A172 (cell line): Measurements from ENCODE around the gene SLC44A4. TPM values are rescaled to one million over a fixed set of nuclear protein-coding genes. Genes with fewer than 3 reads are reported as not detected.
A peak's percentile ranks its signal among the peaks of the same experiment; 100 is the strongest.
"Not testable (repeated sequence)": the region's sequence is repeated elsewhere in the genome, so short reads cannot be mapped to it uniquely, and the experiment has no call there.

ENCODE experiments used
- DNase-seq: peaks from one replicate; pipeline ENCODE4 v3.0.0-alpha.2; 2015; ENCODE audit warnings: low spot score
- total RNA-seq: library from RNA; depleted of rRNA; stranded (reverse); fragments of >200 nt; shearing (Covaris generic); gene quantifications from 2 replicates; pipeline ENCODE4 v1.2.3, GENCODE V29; 2014

The SLC44A4 gene
- total RNA-seq, 1 experiment from 2014 or later, result not detected

DNA sequence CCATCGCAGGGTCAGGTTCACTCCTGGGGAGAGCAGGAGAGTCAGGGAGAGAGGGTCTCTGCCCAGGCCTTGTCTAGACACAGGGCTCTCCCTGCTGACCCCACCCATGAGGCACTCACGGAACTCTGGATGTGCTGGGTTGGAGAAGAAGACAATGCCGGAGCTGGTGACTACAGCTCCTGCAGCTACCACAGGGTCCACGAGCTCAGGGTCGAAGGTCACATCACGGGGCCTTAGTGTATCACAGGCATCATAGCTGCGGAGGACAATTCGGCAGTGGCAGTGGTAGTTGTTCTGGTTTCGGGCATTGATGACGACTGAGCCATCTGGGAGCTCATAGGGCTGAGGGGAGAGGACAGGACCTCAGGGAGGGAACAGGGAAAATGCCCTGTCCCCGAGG lies 18.9 kb downstream of the SLC44A4 start:
- DNase-seq, result no peak

DNA sequence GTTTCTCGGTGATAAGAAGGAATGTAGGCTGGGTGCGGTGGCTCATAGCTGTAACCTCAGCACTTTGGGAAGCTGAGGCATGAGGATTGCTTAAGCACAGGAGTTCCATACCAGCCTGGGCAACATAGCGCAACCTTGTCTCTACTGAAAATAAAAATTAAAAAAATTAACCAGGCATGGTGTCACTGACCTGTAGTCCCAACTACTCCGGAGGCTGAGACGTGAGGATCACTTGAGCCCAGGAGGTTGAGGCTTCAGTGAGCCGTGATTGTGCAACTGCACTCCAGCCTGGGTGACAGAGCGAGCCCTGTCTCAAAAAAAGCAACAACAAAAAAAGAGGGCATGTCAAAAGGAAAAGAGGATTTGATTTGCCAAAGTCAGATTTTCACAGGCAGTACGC lies 20.1 kb downstream of the SLC44A4 start:
- DNase-seq, result no peak

DNA sequence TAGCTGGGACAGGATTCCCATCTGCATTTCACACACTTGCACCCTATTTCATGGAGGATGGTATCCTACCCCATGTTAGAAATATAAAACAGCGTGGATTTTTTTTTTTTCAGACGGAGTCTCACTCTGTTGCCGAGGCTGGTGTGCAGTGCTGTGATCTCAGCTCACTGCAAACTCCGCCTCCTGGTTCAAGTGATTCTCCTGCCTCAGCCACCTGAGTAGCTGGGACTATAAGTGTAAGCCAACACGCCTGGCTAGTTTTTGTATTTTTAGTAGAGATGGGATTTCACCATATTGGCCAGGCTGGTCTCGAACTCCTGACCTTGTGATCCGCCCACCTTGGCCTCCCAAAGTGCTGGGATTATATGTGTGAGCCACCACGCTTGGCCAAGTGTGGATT lies 21.0 kb downstream of the SLC44A4 start:
- not testable (repeated sequence) for DNase-seq

DNA sequence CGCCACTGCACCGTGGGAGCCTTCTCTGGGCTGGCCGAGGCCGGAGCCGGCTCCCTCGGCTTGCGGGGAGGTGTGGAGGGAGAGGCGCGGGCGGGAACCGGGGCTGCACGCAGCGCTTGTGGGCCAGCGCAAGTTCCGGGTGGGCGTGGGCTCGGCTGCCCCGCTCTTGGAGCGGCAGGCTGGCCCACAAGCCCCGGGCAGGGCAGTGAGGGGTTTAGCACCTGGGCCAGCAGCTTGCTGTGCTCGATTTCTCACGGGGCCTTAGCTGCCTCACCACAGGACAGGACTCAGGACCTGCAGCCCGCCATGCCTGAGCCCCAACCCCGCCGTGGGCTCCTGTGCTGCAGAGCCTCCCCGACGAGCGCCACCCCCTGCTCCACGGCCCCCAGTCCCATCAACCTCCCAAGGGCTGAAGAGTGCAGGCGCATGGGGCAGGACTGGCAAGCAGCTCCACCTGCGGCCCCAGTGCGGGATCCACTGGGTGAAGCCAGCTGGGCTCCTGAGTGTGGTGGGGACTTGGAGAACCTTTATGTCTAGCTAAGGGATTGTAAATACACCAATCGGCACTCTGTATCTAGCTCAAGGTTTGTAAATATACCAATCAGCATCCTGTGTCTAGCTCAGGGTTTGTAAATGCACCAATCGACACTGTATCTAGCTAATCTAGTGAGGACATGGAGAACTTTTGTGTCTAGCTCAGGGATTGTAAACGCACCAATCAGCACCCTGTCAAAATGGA lies 26.6 kb downstream of the SLC44A4 start:
- DNase-seq, result not testable (repeated sequence)

DNA sequence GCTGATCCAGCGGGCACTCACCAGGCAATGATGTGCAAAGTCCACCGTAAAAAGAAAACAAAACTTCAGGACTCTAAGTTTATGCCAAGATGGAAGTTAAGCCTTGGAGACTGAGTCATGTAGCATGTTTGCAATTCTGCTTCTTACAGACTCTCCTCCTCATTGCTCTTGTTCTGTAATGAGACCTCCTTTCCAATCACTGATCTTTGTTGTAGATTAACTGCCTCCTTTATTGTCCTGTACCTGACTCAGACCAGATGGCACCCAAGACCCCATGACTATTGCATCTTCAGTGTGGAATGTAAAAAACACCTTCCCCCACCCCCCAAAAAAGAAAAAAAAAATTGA lies 27.3 kb downstream of the SLC44A4 start:
- DNase-seq, result no peak

DNA sequence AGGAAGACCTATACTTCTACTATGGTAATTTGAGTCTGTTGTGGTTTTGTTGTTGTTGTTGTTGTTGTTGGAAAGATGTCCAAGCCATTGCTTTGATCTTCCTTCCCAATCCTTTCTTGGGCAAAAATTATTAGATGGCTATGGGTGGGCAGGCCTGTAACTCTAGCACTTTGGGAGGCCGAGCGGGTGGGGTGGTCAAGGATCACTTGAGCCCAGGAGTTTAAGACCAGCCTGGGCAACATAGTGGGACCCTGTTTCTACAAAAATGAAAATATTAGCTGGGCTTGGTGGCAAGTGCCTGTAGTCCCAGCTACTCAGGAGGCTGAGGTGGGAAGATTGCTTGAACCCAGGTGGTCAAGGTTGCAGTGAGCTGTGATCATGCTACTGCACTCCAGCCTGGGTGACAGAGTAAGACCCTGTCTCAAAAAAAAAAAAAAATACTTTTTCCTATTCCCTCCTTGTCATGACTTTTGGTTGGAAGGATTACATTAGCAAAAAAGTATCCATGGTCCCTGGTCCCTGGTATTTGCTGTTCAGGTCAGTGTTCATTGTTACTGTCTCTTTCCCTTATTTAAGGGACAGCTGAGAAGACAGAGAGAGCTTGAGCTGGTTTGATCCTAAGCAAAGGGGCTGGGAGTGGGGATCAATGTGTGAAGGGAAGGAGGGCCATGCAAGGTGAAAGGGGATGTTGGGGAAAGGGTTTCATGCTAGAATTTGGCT lies 27.9 kb downstream of the SLC44A4 start:
- DNase-seq, result no peak

DNA sequence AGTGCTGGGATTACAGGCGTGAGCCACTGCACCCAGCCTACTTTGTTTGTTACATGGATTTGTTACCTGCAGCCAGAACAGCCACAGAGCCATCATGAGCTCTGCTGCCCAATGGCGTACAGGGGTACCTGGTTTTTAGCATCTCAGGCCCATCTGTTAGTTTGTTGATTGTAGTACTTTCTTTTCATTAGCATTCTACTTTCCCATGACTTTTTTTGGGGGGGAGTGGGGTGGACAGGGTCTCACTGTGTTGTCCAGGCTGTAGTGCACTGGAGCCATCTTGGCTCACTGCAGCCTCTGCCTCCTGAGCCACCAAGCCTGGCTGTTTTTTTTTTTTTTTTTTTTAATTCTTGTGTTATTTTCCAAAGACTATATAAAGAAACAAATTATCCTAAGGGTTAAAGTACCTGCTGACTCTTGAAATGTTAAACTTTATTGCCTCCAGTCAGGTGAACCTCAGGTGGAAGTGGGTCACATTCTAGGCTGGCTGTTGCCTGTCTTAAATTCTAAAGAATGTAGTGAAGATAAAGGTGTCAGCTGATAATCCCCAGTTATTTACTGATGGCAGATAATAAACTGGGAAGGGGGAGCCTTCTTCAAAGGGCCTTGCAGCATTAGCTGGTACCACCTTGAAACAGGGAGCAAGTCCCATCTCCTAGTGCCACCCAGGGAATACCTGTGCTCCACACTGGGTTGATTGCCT lies 31.4 kb downstream of the SLC44A4 start:
- DNase-seq, result no peak

DNA sequence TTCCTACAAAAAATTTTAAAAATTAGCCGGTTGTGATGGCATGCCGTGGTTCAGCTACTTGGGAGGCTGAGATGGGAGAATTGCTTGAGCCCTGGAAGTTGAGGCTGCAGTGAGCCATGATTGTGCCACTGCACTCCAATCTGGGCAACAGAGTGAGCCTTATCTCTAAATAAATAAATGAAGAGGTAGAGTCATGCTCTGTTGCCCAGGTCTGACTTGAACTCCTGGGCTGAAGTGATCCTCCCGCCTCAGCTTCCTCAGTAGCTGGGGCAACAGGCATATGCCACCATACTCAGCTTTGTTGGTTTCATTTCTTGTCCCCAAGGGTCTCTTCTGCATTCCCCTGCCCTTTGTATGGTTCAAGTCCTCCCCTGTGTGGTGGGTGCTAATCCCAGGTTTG lies 34.3 kb downstream of the SLC44A4 start:
- DNase-seq, result no peak

DNA sequence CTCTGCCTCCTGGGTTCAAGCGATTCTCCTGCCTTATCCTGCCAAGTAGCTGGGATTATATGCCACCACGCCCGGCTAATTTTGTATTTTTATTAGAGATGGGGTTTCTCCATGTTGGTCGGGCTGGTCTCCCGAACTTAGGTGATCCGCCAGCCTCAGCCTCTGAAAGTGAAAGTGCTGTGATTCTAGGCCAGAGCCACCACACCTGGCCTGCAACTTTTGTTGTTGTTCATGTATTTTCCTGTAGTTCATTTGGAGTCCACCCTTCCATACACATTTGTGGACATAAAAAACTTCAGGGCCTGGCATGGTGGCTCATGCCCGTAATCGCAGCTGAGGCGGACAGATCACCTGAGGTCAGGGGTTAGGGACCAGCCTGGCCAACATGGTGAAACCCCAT lies 36.7 kb downstream of the SLC44A4 start:
- no peak for DNase-seq

DNA sequence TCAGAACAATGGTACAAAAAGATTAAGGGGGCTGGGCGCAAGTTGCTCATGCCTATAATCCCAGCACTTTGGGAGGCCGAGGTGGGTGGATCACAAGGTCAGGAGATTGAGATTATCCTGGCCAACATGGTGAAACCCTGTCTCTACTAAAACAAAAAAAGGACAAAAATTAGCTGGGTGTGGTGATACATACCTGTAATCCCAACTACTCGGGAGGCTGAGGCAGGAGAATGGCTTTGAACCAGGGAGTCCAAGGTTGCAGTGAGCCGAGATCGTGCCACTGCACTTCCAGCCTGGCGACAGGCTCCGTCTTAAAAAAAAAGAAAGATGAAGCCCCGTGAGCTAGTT lies 39.0 kb downstream of the SLC44A4 start:
- DNase-seq, result not testable (repeated sequence)

DNA sequence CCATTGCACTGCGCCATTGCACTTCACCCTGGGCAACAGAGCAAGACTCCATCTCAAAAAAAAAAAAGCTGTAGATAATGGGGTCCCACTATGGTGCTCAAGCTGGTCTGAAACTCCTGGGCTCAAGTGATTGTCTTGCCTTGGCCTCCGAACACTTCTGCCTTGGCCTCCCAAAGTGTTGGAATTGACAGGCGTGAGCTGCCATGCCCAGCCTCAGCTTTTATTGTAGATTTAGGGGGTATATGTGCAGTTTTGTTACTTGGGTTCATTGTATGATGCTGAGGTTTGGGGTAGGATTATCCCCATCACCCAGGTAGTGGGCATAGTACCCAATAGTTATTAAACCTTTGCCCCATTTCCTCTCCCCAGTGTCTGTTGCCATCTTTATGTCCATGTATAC lies 39.8 kb downstream of the SLC44A4 start:
- DNase-seq, result no peak

DNA sequence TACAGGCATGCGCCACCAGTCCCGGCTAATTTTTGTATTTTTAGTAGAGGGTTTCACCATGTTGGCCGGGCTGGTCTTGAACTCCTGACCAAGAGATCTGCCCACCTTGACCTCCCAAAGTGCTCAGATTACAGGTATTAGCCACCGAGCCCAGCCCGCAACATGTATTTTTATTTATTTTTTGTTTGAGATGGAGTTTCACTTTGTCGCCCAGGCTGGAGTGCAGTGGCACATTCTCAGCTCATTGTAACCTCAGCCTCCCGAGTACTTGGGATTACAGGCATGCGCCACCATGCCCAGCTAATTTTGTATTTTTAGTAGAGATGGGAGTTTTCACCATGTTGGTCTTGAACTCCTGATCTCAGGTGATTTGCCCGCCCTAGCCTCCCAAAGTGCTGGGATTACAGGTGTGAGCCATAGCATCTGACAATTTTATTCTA lies 40.7 kb downstream of the SLC44A4 start:
- DNase-seq, result not testable (repeated sequence)

DNA sequence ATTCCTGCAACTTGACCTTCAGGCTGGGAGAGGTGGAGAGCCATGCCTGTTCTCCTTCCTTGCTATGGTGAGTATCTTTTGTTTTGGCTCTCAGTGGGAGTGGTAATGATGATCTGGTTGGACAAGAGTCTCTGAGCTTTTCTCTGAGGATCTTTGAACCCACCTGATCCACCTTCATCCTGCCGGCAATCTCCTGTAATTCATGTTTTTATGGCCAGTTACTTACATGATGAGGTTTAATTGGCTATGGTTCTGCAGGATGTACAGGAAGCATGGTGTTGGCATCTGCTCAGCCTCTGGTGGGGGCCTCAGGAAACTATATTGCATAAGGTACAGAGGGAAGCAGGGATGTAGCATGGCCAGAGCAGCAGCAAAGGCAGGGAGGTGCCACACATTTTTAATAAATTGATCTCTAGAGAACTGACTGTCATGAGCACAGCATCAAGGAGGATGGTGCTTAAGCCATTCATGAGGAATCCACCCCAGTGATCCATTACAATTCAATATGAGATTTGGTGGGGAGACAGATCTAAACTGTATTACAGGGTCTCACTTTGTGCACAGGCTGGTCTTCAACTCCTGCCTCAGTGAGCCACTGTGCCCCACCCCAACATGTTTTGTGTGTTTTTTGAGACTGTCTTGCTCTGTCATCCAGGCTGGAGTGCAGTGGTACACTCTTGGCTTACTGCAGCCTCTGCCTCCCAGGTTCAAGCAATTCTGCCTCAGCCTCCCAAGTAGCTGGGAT lies 41.3 kb downstream of the SLC44A4 start:
- DNase-seq, result no peak

DNA sequence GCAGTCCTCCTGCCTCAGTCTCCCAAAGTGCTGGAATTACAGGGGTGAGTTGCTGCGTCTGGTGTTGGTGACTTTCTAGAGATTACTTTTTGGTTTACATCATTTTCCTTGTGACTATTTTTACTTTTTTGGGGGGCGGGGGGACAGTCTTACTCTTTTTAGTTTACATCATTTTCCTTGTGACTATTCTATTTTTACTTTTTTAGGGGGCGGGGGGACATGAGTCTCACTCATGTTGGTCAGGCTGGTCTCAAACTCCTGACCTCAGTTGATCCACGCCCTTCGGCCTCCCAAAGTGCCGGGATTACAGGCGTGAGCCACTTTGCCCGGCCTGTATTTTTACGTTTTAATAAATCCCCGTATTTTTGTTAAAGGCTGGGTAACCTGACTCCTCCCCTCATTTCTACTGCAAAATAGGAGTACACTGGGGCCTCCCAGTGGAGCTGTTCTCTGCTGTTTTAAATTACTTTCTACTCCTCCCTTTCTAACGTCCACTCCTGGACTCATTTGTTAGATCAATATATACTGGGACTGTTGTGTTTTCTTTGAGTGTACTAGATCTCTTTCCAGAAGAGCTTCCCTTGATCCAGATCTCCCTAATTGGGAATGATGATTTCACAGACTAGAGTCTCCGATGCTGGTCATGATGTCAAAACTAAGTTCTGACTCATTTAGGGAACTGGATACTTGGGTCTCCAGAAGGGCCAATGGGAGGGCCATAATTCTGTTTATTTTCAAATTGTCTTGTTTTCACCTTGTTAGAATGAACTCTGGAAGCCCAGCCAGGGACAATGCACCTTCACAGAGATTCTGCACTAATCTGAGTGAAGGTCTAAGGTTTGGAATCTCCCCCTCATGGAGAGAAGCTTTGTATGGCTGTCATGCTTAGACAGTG lies 42.1 kb downstream of the SLC44A4 start:
- DNase-seq, result no peak

DNA sequence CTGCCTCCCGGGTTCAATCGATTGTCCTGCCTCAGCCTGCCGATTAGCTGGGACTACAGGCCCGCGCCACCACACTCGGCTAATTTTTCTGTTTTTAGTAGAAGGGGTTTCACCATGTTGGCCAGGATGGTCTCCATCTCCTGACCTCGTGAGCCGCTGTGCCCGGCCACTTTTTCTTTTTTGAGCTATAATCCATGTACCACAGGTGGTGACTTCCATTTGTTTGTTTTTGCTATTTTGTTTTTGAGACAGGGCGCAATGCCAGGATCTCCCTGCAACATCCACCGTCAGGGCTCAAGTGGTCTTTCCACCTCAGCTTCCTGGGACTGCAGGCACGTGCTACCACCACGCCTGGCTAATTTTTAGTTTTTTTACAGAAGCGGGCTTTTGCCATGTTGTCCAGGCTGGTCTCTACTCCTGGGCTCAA lies 42.7 kb downstream of the SLC44A4 start:
- no peak for DNase-seq

DNA sequence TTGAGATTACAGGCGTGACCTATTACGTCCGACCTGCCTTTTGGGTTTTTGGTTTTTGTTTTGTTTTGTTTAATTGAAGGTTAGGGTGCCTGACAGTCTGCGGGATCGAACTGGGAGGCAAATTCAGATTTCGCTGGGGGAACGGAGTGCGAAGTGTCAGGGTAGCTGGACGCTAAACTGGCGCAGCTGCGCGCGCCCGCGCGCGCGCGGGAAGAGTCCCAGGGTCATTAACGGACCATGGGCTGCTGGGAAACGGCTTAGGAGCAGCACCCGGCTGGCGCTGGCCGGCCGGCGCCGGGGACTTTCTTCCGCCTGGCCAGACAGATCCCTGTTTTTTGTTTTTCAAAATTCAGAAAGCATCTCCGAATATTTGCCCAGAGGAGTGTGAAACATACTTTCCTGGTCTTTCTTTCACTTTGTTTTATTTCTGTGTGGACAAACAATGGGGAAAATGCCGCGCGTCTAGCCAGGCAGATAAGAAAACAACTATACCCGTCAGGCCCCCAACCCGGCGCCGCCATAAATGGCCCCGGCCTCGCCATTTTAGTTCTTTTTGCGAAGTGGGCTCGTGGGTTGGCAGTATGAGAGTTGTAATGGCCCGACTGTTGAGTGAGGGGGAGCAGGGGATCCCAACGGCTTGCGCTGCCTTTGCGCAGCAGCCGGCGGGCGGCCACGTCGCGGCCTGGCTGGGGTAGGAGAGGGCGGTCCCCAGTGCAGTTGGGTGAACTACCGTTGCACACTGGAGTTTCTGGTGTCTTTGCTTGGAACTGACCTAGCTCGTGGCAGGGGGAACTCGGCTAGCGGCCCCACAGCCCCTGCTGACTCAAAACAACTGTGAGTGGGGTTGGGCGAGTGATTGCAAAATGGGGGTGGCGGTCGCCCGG lies 44.2 kb downstream of the SLC44A4 start:
- peak; percentile 69 for DNase-seq

DNA sequence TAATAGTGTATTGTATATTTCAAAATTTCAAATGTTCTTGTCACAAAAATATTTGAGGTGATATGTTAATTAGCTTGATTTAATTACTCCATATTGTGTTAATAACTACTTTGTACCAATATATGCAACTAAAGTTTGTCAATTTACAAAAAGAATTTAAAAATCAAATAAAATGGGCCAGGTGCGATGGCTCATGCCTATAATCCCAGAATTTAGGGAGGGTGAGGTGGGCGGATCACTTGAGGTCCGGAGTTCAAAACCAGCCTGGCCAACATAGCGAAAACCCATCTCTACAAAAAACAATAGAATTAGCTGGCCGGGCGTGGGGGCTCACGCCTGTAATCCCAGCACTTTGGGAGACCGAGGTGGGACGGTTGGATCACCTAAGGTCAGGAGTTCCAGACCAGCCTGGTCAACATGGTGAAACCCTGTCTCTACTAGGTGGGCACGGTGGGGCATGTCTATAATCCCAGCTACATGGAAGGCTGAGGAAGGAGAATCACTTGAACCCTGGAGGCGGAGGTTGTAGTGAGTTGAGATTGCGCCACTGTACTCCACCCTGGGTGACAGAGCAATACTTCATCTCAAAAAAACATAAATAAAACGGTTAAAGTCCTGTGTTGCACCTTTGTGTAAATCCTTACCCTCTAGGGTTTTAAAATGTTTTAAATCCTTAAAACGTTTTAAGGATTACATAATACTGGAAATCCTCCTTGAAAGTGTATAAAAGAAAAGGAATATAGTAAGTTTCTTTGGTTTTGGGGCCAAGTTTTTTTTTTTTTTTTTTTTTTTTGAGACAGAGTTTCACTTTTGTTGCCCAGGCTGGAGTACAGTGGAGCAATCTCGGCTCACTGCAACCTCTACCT lies 47.2 kb downstream of the SLC44A4 start:
- no peak for DNase-seq

DNA sequence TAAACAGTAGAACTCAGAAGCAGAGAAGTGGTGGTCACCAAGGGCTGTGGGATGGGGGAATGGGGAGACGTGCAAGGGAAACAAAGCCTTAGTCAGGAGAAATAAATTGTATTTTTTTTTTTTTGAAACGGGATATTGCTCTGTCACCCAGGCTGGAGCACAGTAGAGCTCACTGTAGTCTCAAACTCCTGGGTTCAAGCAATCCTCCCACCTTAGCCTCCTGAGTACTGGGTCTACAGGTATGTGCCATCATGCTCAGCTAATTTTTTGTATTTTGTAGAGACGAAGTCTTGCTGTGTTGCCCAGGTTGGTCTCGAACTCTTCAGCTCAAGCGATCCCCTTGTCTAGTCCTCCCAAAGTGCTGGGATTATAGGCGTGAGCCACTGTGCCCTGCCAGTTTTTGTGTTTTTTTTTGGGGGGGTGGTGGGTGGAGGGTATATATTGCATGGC lies 47.9 kb downstream of the SLC44A4 start:
- DNase-seq, result no peak
